Measurements from ENCODE around the gene PDE4D.
"Not testable (repeated sequence)": the region's sequence is repeated elsewhere in the genome, so short reads cannot be mapped to it uniquely, and the experiment has no call there.

PDE4D gene

GRCh38 chr5:59575648-59576445 lies 317.7 kb downstream of the PDE4D start:
- no peak for DNase-seq

DNA sequence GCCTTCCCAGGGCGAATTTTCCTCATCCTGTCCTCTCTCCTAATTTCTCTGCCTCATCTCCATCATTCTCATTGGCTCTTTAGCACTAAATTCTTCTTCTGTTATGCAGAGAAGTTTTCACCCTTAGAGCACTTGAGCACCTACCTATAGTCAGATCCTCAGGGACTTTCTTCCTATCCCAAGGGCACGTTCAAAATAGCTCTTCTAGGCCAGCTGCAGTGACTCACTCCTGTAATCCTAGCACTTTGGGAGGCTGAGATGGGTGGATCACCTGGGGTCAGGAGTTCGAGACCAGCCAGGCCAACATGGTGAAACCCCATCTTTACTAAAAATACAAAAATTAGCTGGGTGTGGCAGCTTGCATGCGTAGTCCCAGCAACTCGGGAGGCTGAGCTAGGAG lies 320.0 kb downstream of the PDE4D start:
- not testable (repeated sequence) for DNase-seq

DNA sequence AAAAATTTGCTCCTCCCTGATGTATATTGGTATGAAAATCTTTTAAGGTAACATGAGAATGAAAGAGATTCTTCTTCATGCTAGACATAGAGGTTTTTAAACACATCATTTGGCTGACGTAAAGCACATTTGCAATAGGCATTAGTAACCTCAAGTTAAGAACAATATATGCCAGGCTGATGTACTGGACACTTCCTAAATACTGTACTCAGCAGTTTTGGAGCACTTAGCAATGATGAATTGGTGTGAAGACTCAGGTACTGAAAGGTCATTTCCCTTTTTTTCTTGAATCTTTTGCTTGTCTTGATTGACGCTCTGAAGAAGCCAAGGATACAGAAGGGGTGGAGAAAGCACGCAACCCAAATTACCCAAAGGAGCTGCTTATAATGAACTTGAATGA lies 322.5 kb downstream of the PDE4D start:
- DNase-seq = no peak

DNA sequence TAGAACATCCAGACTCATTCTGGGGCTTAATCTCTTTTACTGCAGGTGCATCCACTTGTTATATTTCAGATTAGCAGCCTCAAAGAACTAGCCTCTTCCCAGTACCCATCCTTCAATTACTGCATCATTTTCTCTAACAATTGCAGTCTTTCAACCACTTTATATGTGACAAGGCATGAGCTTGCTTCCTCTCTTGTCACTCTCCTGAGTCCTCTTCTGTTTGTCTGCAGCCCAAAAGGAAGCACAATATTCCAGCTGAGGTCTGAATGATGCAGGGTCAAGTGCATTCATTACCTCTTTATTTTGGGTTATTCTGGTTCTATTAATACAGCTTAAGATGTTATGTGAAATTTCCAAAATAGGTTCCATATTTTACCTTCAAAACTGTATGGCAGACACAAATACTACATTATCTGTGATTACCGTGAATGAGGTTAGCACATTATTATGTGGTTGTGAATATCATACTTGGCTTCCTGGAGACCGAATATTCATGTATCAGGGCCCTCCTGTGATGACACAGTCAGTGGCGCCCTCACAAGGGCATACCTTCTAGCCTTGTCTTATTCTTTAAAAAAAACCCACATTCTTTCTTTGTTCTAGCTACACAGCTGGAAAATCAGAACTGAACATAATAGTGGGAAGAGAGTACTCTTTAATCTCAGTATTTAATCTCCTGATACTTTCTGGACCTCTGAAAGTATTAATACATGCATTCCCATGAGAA lies 323.8 kb downstream of the PDE4D start:
- DNase-seq = no peak

DNA sequence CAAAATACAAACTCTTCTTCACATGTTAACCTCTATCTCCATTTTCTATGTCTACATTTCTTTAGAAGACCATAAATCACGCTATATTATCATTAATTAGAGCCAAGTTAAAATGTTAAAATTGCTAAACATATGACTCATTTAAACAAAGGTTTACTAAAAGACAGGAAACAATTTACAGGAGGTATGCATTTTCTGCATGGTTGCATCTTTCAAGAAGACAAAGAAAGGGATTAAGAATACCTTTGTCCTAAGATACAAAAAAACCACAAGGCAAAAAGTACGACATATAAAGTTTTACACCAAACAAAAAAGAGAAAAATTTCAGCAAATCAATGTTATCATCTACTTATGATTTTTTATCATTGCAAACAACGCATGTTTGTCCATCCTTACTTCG lies 324.4 kb downstream of the PDE4D start:
- no peak for DNase-seq

- no peak for DNase-seq
These were observed 325.4 kb downstream of the PDE4D start for GRCh38 chr5:59568161-59568560.

GRCh38 chr5:59565551-59565950 lies 328.0 kb downstream of the PDE4D start:
- DNase-seq = no peak

DNA sequence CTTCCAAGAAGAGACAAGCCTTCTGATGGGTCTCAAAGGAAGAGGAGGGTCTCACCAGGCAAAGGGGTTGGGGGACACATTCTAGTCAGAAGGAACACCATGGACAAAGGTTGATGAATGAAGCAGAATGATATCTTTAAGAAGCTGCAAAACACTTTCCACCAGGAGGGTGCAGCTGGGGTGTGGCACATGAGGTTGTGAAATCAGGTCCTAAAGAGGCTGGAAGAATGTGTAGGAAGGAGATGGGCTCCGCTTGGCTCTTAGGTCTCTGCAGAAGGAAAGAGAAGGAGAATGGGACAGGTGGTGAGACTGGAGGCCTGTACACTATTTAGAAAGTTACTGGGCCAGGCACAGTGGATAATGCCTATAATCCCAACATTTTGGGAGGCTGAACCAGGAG lies 328.6 kb downstream of the PDE4D start:
- no peak for DNase-seq

- no peak for DNase-seq
These were observed 330.7 kb downstream of the PDE4D start for GRCh38 chr5:59562756-59563389.

DNA sequence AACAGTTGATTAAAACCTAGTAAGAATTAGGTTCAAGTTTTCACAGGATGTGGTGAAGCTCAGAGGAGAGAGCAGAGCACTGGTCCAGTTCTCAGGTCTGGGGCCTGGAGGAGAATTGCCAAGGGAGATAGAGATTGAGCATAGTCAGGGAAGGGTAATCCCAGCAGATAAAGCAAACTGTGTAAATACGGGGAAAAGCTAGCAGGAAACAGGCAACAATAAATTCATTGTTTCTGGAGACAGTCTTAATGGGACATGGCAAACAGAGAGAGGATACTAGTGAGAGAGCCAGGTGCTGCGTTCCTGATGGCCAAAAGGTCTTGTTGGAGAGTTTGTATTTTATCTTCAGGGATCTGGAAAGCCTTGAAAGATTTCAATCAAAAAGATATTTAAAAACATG lies 333.0 kb downstream of the PDE4D start:
- DNase-seq = no peak

DNA sequence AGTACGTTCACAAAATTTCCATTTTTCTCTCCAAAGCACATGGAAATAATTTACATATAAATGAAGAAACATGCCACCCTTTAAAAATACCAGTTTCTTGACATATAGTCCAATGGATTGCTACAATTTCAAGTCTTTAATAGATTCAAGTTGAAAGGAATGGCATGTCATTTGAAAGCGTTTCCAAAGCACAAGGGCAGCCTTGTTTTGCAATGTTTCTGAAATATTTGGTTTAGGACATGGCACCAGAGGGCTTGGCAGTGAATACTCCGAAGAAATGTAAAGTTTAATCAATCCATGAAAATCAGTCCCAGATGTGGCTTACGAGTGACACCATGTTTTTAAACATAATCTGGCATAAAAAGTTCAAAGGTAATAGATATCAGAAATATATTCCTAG lies 333.7 kb downstream of the PDE4D start:
- DNase-seq = no peak

DNA sequence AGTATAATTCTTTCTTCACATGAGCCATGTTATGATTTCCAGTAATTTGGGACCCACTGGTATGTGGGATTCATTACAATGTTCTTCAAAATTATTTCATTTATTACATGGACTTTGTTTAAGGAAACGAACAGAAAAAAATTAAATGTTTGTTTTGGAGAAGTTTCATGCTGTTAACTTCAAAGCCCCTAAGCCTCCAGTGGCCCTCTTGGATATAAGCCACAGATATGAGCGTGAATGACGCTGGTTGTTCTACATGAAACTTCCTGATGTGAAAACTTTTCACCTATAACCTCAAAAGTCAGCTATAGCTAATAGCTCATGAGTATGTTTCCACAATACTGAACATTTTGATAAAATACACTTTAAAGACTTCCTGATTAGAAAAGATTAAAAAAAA lies 334.2 kb downstream of the PDE4D start:
- no peak for DNase-seq

DNA sequence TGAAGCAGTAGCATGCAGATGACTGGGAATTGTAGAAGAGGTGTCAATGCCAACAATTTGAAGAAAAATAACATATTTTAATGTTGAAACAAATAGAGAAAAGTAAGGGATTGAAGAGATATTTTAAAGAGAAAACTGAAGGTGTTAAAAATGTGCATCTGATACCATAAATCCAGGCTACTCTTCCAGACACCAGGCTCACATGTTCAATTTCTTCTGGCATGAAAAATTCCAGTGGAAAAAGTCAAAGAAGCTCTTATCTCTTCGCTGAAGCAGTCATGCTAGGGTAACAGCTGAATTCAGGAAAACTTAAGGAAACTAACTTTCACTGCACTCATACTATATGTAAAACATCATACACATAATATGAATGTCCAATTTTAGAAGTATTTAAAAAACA lies 335.0 kb downstream of the PDE4D start:
- DNase-seq = no peak

GRCh38 chr5:59557572-59557971 lies 336.0 kb downstream of the PDE4D start:
- DNase-seq = no peak

GRCh38 chr5:59555596-59555995 lies 337.9 kb downstream of the PDE4D start:
- no peak for DNase-seq

DNA sequence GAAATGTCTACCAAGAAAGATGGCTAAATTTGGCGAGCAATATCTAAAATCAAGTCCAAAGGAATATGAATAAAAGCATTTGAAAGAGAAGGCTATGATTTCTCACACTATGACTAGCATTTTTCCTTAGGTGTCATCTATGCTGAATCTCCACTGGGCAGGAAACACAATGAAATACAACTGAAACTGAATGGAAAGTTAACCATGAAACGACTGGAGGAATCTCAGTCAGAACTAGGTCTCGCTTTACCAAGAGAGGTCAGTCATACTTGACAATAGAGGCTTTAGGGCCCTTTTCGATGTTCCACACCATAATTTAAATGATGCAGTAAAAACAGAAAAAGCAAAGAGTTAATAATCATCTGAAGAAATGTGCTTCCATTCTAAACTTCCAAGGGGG lies 339.0 kb downstream of the PDE4D start:
- no peak for DNase-seq

DNA sequence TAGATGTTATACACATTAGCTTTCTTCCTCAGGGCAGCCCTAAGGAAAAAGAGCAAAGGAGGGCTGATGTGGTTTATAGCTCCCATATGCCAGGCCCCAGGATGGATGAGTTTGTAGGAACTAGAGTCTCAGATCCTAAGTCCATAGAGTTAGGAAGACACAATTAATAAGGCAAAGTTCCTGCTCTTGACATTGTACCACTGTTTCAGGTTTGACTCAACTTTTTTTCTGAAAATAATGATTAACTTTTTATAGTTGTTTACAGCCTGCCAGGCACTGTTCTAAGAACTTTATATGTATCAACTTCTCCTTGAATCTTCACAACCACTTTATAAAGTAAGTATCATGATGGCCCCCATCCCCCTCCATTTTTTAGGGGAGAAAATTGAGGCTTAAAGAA lies 339.5 kb downstream of the PDE4D start:
- no peak for DNase-seq

DNA sequence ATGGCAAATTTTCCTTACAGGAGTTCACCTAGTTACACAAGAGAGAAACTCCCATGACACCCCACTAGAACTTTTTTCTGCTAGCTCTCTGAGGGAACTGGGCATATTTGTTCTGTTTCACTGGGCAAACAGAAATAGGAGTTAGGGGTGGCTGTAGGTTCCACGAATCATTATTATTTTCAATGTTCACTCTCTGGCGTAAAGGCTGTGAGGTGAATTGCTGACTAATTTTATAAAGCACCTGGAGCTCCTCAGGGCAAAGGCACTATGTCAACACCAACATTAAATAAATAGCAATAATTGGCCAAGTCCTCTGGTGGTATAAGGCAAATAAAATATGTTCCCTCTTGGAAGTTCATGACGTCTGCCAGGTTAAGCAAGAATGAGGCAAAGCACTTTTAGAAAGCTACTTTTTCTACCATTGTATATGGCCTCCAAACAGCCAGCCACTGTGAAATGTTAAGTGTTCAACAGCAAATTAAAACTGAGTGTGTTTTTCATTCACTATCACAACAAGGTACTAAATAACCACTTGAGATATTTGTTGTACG lies 344.6 kb downstream of the PDE4D start:
- DNase-seq = no peak

- no peak for DNase-seq
These were observed 345.8 kb downstream of the PDE4D start for GRCh38 chr5:59547731-59548130.

DNA sequence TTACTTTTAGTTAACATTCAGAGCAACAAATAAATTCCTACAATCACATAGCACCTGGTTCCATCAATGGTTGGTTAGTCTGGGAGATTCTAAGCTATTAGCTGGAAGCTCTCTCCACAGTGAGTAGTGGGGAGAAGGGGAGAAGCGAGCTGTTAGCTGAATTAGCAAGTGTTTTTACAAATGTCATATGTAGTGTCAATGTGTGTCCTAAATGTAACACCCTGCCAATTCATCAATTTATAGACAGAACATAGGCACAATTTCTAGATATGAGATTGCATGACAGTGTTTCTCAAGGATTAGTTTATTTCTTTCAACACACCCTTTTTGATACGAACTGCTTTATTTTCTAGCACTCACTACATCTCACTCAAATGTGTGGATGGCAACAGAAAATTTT lies 349.0 kb downstream of the PDE4D start:
- DNase-seq = no peak

DNA sequence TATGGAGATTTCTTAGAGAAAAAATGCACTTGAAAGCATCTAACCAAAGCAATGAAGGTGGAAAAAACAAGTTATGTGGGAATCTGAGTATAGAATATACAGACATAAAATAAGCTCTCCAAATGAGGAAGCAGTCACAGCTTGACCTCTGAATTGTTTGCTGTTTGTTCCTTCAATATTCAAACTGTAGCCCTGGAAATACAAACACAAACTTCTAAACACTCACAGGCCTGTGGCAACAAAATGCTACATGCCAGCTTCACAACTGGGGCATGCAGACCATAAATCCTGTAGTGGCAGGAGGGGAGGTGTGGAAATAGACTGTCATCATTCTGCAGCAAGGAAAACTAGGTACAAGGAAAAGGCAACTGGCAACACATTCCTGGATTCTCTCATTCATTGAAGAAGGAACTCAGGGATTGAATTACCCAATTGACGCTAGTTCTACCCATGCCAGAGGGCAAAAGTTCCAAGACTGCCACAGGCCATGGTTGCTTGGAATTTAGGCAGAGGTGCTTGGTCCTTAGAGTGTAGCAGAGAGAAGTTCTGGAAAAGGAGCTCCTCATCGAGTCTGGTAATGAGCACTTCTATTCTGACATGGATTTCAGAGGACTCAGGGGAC lies 349.6 kb downstream of the PDE4D start:
- DNase-seq = no peak

- DNase-seq = no peak
These were observed 350.4 kb downstream of the PDE4D start for GRCh38 chr5:59542851-59543820.

Measured in activated T-cell treated with anti-CD3 and anti-CD28 coated beads, Interleukin-2, amount 50 U/mL, for 1 hour (primary cell).